Testis (tissue), 5 donors: Measurements from ENCODE around the gene ZNF680. TPM values are rescaled to one million over a fixed set of nuclear protein-coding genes. Genes with fewer than 3 reads are reported as not detected.
A peak's percentile ranks its signal among the peaks of the same experiment; 100 is the strongest.

Experiments
- DNase-seq: peaks from one replicate; pipeline ENCODE4 v3.0.0-alpha.2; 2019
- H3K27ac ChIP-seq, 2 donors: fragments of 200-600 bp; sonication (generic); one replicate each; pipeline ENCODE4 v1.5.1; 2019
- H3K27me3 ChIP-seq: fragments of 200-600 bp; sonication (generic); one replicate; pipeline ENCODE4 v1.5.1; 2019
- H3K36me3 ChIP-seq: fragments of 200-600 bp; sonication (generic); one replicate; pipeline ENCODE4 v1.5.1; 2017; ENCODE audit warnings: low read depth; ENCODE audit errors: missing control alignments
- H3K4me1 ChIP-seq: fragments of 200-600 bp; sonication (generic); one replicate; pipeline ENCODE4 v1.5.1; 2019
- H3K4me3 ChIP-seq, 2 donors: fragments of 200-600 bp; sonication (generic); one replicate each; pipeline ENCODE4 v1.5.1; 2017 to 2019
- H3K9me3 ChIP-seq: fragments of 200-600 bp; sonication (generic); one replicate; pipeline ENCODE4 v1.5.1; 2017
- POLR2A ChIP-seq: fragments of 450-650 bp; IDR thresholded peaks from one replicate; pipeline ENCODE4 v1.6.1; 2017; ENCODE audit warnings: antibody characterized with exemption, mild to moderate bottlenecking, moderate library complexity
- WGBS, 2 donors: methylation state at CpG; one replicate each; pipeline ENCODE4 v1.1.5; 2018; 5-methylcytosine and 5-hydroxymethylcytosine counted together
- intact Hi-C: fragments of 100-400 bp; cut with DNase I; formaldehyde crosslinking; loops from one replicate; pipeline ENCODE4 v1.15.1; 2023; ENCODE audit warnings: low total_unique reads
- long read RNA-seq, 2 donors: transcript quantifications; one replicate each; lab custom pipeline, GENCODE V29; 2026
- polyA plus RNA-seq: library from polyadenylated mRNA; stranded (reverse); fragments of 350-450 nt; fragmentation: Illumina TruSeq; extraction: RNeasy Lipid Tissue Mini Kit (QIAGEN cat#74804); gene quantifications from one replicate; pipeline ENCODE4 v1.2.3, GENCODE V29; 2014; ENCODE audit warnings: low read depth, low replicate concordance; ENCODE audit not compliant: insufficient read depth
- total RNA-seq, 2 donors: library from RNA; depleted of rRNA; stranded (reverse); fragments of >200 nt; gene quantifications; one replicate each; pipeline ENCODE4 v1.2.3, GENCODE V29; 2016
- TF ChIP-seq, protein P1 (sequence below), 3 experiments: fragments of 450-650 bp in 2 of 3; fragments of 200-600 bp in 1 of 3; sonication (generic) in 1 of 3; IDR thresholded peaks; one replicate each; pipeline ENCODE4 v1.5.1; 2016 to 2019; ENCODE audit warnings: antibody characterized with exemption in 3 of 3, mild to moderate bottlenecking in 2 of 3, moderate library complexity in 1 of 3

Gene ZNF680
- total RNA-seq (10 to 100 TPM; 19.4 to 19.5 TPM), polyA plus RNA-seq (2.9 TPM)
- long read RNA-seq, donor 1, partial matches to known transcripts = 0 of 10 reads
- long read RNA-seq, donor 1, other reads (novel, unspliced or antisense) = 5 of 10 reads
- long read RNA-seq, donor 2, partial matches to known transcripts = 0 of 5 reads
- long read RNA-seq, donor 2, other reads (novel, unspliced or antisense) = 0 of 5 reads

DNA sequence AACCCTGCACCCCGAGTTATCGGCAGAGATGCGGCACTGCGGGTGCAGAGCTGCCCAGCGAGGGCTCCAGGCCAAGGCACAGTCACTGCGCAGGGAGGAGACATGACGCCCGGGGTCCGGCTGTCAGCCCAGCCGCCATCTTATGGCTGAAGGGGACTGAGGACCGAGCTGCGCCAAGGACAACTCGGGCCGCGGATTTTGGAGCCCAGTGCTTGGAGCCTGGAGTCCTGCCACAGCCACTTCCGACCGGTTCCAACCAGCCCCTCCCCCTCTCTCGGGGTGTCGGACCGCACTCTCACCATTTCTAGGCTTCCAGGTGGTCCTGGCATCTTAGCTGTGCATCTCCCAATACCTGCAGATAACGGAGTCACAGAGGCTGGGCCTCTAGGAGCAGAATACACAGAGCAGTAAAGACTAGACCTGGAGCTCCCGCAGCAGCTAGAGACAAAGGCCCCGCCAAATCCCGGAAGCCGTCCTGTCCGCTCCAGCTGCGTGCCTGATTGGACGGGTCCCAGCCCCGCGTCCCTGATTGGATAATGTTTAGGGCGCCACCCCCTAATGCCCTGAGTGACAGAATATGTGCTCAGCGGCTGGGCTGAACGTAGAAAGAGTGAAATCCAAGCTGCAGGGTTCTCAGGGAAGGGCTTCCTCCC lies at the start of gene ZNF680:
ZNF680 (minus strand) TSS at position 446 of the 653 bp plus-strand sequence; CDS start at position 329, 117 bp downstream.
- H3K4me1 ChIP-seq = peaks cover 22% of the 10 kb centered on the region
- intact Hi-C loops = no loop called here

DNA sequence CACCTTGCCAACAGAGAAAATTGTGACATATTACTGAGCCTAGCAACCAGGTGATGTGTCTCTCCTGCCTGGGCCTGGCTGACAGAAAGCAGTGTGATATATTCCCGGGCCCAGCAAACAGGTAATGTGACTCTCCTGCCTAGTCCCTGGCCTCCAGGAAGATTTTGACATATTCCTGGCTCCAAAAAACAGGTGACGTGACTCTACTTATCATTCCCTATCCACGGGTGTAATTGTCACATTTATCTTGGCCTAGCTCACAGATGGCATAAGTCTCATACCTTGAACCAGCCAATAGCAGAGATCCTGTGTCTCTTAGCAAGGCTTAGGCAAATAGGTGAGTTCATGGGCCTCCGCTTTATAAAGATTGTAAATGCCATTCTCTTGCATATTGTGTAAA lies 49.6 kb upstream of the ZNF680 start:
- no peaks in the 10 kb centered on the region for H3K27me3 ChIP-seq
- H3K27ac ChIP-seq = no peak overlapping the region
- WGBS, 2 donors = 67 to 80% methylated on average over 4 of the region's 4 CpGs
- no peak for DNase-seq
- H3K9me3 ChIP-seq = no peaks in the 10 kb centered on the region
- H3K4me3 ChIP-seq = no peak overlapping the region
- intact Hi-C loops = no loop called here
- no peaks in the 10 kb centered on the region for H3K36me3 ChIP-seq
- no peaks in the 10 kb centered on the region for H3K4me1 ChIP-seq
- TF ChIP-seq POLR2A = no peak
- TF ChIP-seq, protein P1, sequence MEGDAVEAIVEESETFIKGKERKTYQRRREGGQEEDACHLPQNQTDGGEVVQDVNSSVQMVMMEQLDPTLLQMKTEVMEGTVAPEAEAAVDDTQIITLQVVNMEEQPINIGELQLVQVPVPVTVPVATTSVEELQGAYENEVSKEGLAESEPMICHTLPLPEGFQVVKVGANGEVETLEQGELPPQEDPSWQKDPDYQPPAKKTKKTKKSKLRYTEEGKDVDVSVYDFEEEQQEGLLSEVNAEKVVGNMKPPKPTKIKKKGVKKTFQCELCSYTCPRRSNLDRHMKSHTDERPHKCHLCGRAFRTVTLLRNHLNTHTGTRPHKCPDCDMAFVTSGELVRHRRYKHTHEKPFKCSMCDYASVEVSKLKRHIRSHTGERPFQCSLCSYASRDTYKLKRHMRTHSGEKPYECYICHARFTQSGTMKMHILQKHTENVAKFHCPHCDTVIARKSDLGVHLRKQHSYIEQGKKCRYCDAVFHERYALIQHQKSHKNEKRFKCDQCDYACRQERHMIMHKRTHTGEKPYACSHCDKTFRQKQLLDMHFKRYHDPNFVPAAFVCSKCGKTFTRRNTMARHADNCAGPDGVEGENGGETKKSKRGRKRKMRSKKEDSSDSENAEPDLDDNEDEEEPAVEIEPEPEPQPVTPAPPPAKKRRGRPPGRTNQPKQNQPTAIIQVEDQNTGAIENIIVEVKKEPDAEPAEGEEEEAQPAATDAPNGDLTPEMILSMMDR (IDR thresholded peaks at IDR 0.05) = no peak

More for the DNA sequence above, at the start of gene ZNF680:
- Histone ChIP-seq H3K4me3 (peak within 1 kb of the TSS; percentile 75 to 89), H3K27ac (peak within 1 kb of the TSS; percentile 88 to 91), H3K36me3 (no peaks in the 10 kb centered on the region), H3K27me3 (no peaks in the 10 kb centered on the region), H3K9me3 (no peaks in the 10 kb centered on the region)
- TF ChIP-seq, protein P1 (IDR thresholded peaks at IDR 0.05) = no peak
- TF ChIP-seq POLR2A = no peak
- peak; percentile 99 for DNase-seq
- WGBS, 2 donors = 0% methylated on average over 22 to 33 of the region's 33 CpGs

DNA sequence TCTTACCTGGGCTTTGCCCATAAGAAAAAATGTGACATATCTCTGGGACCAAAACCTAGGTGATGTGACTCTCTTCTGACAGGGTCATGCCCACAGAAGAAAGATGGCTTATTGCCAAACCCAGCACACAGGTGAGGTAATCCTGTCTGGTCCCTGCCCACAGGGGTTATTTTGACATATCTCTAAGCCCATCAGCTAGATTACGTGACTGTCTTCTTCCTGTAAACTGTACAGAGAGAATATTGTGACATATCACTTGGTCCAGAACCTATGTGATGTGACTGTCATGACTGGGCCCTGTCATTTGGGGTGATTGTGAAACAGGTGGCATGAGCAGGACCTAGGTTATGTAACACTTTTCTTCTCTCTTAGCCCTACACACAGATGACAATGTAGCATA lies 48.8 kb upstream of the ZNF680 start:
- Histone ChIP-seq H3K4me1 (no peaks in the 10 kb centered on the region), H3K27ac (no peak overlapping the region), H3K4me3 (no peak overlapping the region), H3K36me3 (no peaks in the 10 kb centered on the region), H3K9me3 (no peaks in the 10 kb centered on the region), H3K27me3 (no peaks in the 10 kb centered on the region)
- TF ChIP-seq POLR2A = no peak
- TF ChIP-seq, protein P1 (IDR thresholded peaks at IDR 0.05) = no peak
- intact Hi-C loops = no loop called here
- no peak for DNase-seq
- 85 to 90% methylated on average over 1 of the region's 1 CpG for WGBS, 2 donors

DNA sequence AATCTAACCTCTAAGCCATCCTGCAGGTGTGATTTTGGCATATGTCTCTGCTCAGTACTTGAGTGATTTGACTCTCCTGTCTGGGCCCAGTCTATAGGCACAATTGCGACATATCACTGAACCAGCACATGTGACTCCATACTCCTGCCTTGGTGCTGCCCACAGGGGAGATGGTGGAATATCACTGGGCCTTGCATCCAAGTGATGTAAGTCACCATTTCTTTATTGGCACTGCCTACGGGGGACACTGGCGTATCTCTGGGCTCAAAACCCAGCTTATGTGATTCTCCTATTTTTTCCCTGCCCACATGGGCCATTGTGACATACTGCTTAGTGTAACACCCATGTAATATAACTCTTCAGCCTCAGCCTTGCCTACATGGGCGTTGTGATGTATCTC lies 48.1 kb upstream of the ZNF680 start:
- TF ChIP-seq POLR2A = no peak
- TF ChIP-seq, protein P1 (IDR thresholded peaks at IDR 0.05) = no peak
- Histone ChIP-seq H3K4me3 (no peak overlapping the region), H3K27me3 (no peaks in the 10 kb centered on the region), H3K36me3 (no peaks in the 10 kb centered on the region), H3K4me1 (no peaks in the 10 kb centered on the region), H3K27ac (no peak overlapping the region), H3K9me3 (no peaks in the 10 kb centered on the region)
- 86 to 88% methylated on average over 4 of the region's 4 CpGs for WGBS, 2 donors
- DNase-seq = no peak
- intact Hi-C loops = no loop called here
